ENCODE results near the gene TMEM59.

TMEM59 gene

GRCh38 chr1:53987880-53988279 is 65.1 kb downstream of the TMEM59 start:
- no peak for TF ChIP-seq ZBTB7A (IDR thresholded peaks at IDR 0.05; ENCODE audit: low read depth)
- no peak for TF ChIP-seq MAX (IDR thresholded peaks at IDR 0.05)
- TF ChIP-seq CEBPB (IDR thresholded peaks at IDR 0.05), result no peak
- no peak for TF ChIP-seq TAF1 (IDR thresholded peaks at IDR 0.05; ENCODE audit: low read depth)
- TF ChIP-seq, protein P1, sequence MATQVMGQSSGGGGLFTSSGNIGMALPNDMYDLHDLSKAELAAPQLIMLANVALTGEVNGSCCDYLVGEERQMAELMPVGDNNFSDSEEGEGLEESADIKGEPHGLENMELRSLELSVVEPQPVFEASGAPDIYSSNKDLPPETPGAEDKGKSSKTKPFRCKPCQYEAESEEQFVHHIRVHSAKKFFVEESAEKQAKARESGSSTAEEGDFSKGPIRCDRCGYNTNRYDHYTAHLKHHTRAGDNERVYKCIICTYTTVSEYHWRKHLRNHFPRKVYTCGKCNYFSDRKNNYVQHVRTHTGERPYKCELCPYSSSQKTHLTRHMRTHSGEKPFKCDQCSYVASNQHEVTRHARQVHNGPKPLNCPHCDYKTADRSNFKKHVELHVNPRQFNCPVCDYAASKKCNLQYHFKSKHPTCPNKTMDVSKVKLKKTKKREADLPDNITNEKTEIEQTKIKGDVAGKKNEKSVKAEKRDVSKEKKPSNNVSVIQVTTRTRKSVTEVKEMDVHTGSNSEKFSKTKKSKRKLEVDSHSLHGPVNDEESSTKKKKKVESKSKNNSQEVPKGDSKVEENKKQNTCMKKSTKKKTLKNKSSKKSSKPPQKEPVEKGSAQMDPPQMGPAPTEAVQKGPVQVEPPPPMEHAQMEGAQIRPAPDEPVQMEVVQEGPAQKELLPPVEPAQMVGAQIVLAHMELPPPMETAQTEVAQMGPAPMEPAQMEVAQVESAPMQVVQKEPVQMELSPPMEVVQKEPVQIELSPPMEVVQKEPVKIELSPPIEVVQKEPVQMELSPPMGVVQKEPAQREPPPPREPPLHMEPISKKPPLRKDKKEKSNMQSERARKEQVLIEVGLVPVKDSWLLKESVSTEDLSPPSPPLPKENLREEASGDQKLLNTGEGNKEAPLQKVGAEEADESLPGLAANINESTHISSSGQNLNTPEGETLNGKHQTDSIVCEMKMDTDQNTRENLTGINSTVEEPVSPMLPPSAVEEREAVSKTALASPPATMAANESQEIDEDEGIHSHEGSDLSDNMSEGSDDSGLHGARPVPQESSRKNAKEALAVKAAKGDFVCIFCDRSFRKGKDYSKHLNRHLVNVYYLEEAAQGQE (IDR thresholded peaks at IDR 0.05; ENCODE audit: low read depth), result no peak
- no peak for TF ChIP-seq EP300 (IDR thresholded peaks at IDR 0.05; ENCODE audit: borderline replicate concordance)
- TF ChIP-seq TEAD4 (IDR thresholded peaks at IDR 0.05), result no peak
- no peak for TF ChIP-seq YY1 (IDR thresholded peaks at IDR 0.05; ENCODE audit: low read depth)
- no peak for TF ChIP-seq NFIC (IDR thresholded peaks at IDR 0.05)
- no peak for TF ChIP-seq RAD21 (IDR thresholded peaks at IDR 0.05; ENCODE audit: low read depth)
- TF ChIP-seq CREB1 (IDR thresholded peaks at IDR 0.05; ENCODE audit: low read depth), result no peak

DNA sequence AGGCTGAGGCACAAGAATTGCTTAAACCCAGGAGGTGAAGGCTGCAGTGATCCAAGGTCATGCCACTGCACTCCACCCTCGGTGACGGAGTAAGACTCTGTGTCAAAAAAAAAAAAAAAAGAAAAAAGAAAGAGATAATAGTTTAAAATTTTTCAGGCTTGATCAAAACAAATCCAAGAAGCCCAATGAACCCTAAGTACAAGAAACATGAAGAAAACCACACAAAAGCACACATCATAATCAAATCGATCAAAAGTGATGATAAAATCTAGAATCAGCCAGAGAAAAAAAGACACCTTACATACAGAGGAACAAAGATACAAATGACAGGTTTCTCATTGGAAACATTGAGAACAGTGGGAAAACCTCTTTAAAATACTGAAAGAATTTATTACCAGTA is 66.5 kb downstream of the TMEM59 start:
- TF ChIP-seq TCF12 (IDR thresholded peaks at IDR 0.05; ENCODE audit: low read depth) (no peak), CREB1 (IDR thresholded peaks at IDR 0.05; ENCODE audit: low read depth) (no peak), FOXM1 (IDR thresholded peaks at IDR 0.05; ENCODE audit: borderline replicate concordance, low read depth) (no peak), EGR1 (IDR thresholded peaks at IDR 0.05) (no peak), YY1 (IDR thresholded peaks at IDR 0.05; ENCODE audit: low read depth) (no peak), MAX (IDR thresholded peaks at IDR 0.05) (no peak), CEBPB (IDR thresholded peaks at IDR 0.05) (no peak), EP300 (IDR thresholded peaks at IDR 0.05; ENCODE audit: borderline replicate concordance) (no peak), ZBTB7A (IDR thresholded peaks at IDR 0.05; ENCODE audit: low read depth) (no peak)

DNA sequence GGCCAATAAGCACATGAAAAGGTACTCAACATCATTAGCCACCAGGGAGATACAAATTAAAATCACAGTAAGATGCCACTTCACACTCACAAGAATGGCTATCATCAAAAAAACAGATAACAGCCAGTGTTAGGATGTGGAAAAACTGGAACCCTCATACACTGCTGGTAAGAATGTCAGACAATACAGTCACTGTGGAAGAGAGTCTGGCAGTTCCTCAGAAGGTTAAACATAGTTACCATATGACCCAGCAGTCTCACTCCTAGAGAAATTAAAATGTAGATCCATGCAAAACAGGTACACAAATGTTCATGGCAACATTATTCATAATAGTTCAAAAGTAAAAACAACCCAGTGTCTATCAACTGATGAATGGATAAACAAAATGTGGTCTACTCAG is 68.3 kb downstream of the TMEM59 start:
- no peak for TF ChIP-seq MAX (IDR thresholded peaks at IDR 0.05)
- TF ChIP-seq NFIC (IDR thresholded peaks at IDR 0.05), result no peak
- no peak for TF ChIP-seq YY1 (IDR thresholded peaks at IDR 0.05; ENCODE audit: low read depth)
- no peak for TF ChIP-seq TCF12 (IDR thresholded peaks at IDR 0.05; ENCODE audit: low read depth)
- no peak for TF ChIP-seq TAF1 (IDR thresholded peaks at IDR 0.05; ENCODE audit: low read depth)

GRCh38 chr1:53982763-53983104 is 70.3 kb downstream of the TMEM59 start:
- TF ChIP-seq TEAD4 (IDR thresholded peaks at IDR 0.05), result no peak
- TF ChIP-seq CEBPB (IDR thresholded peaks at IDR 0.05), result no peak
- TF ChIP-seq, protein P1 (IDR thresholded peaks at IDR 0.05; ENCODE audit: low read depth), result no peak
- TF ChIP-seq TCF12 (IDR thresholded peaks at IDR 0.05; ENCODE audit: low read depth), result no peak
- TF ChIP-seq, protein P2, sequence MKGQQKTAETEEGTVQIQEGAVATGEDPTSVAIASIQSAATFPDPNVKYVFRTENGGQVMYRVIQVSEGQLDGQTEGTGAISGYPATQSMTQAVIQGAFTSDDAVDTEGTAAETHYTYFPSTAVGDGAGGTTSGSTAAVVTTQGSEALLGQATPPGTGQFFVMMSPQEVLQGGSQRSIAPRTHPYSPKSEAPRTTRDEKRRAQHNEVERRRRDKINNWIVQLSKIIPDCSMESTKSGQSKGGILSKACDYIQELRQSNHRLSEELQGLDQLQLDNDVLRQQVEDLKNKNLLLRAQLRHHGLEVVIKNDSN (IDR thresholded peaks at IDR 0.05), result no peak
- TF ChIP-seq TAF1 (IDR thresholded peaks at IDR 0.05; ENCODE audit: low read depth), result no peak
- no peak for TF ChIP-seq EP300 (IDR thresholded peaks at IDR 0.05; ENCODE audit: borderline replicate concordance)
- no peak for TF ChIP-seq ZBTB7A (IDR thresholded peaks at IDR 0.05; ENCODE audit: low read depth)
- no peak for TF ChIP-seq EGR1 (IDR thresholded peaks at IDR 0.05)
- TF ChIP-seq YY1 (IDR thresholded peaks at IDR 0.05; ENCODE audit: low read depth), result no peak
- TF ChIP-seq FOXM1 (IDR thresholded peaks at IDR 0.05; ENCODE audit: borderline replicate concordance, low read depth), result no peak
- no peak for TF ChIP-seq CREB1 (IDR thresholded peaks at IDR 0.05; ENCODE audit: low read depth)
- TF ChIP-seq RAD21 (IDR thresholded peaks at IDR 0.05; ENCODE audit: low read depth), result no peak

DNA sequence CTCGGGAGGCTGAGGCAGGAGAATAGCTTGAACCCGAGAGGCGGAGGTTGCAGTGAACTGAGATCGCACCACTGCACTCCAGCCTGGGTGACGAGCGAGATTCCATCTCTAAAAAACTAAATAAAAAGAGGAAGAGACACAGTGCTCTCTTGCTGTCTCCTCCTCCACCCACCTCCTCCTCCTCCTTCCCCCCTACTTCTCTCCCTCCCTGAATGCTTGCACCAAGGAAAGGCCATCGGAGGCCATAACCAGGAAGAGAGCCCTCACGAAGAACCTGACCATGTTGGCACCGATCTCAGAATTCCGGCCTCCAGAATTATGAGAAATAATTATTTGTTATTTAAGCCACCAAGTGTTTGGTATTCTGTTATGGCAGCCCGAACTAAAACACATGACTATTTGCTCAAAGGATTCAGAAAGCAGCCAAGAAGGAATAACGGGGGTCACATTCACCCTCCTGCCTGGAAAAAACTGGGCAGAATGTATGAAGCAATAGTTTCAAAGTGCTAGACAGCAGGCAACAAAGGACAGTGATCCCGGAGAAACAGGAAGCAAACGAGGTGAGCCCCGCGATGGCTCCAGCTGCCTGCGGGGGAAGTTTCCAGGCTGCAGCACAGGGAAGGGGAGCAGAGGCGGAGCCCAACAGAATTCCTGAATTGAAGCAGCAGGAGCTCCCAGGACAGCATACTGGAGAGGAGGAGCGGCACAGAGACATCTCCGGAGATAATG is 70.8 kb downstream of the TMEM59 start:
- TF ChIP-seq, protein P2 (IDR thresholded peaks at IDR 0.05), result no peak
- no peak for TF ChIP-seq YY1 (IDR thresholded peaks at IDR 0.05; ENCODE audit: low read depth)
- TF ChIP-seq EP300 (IDR thresholded peaks at IDR 0.05; ENCODE audit: borderline replicate concordance), result no peak
- TF ChIP-seq MAX (IDR thresholded peaks at IDR 0.05), result no peak
- TF ChIP-seq, protein P1 (IDR thresholded peaks at IDR 0.05; ENCODE audit: low read depth), result no peak
- no peak for TF ChIP-seq TEAD4 (IDR thresholded peaks at IDR 0.05)
- TF ChIP-seq CEBPB (IDR thresholded peaks at IDR 0.05), result no peak
- TF ChIP-seq EGR1 (IDR thresholded peaks at IDR 0.05), result no peak
- no peak for TF ChIP-seq TCF12 (IDR thresholded peaks at IDR 0.05; ENCODE audit: low read depth)
- no peak for TF ChIP-seq TAF1 (IDR thresholded peaks at IDR 0.05; ENCODE audit: low read depth)
- TF ChIP-seq FOXM1 (IDR thresholded peaks at IDR 0.05; ENCODE audit: borderline replicate concordance, low read depth), result no peak
- no peak for TF ChIP-seq NFIC (IDR thresholded peaks at IDR 0.05)
- no peak for TF ChIP-seq ZBTB7A (IDR thresholded peaks at IDR 0.05; ENCODE audit: low read depth)
- TF ChIP-seq RAD21 (IDR thresholded peaks at IDR 0.05; ENCODE audit: low read depth), result no peak
- TF ChIP-seq CREB1 (IDR thresholded peaks at IDR 0.05; ENCODE audit: low read depth), result no peak
